GM23338 (cell line): ENCODE measurements around the gene SLC6A12. TPM values are rescaled to one million over a fixed set of nuclear protein-coding genes. Genes with fewer than 3 reads are reported as not detected.

Source experiments
- ATAC-seq: fragments of 200-7000 bp; cut with Tn5 transposase; 3 replicates; pipeline ENCODE4 v1.9.1; 2020
- DNase-seq: peaks from one replicate; pipeline ENCODE4 v3.0.0-alpha.2; 2015; ENCODE audit warnings: low spot score
- H2AFZ ChIP-seq: fragments of 200-600 bp; sonication (generic); 2 replicates; pipeline ENCODE4 v1.8.0; 2016; ENCODE audit warnings: antibody characterized with exemption, mild to moderate bottlenecking, moderate library complexity
- H3F3A ChIP-seq: fragments of 200-600 bp; sonication (generic); replicated peaks from 2 replicates; pipeline ENCODE4 v1.8.0; 2017; ENCODE audit warnings: antibody characterized with exemption, mixed run types, low read depth
- H3K27ac ChIP-seq: fragments of 200-600 bp; sonication (generic); 2 replicates; pipeline ENCODE4 v1.6.1; 2016; ENCODE audit warnings: low read depth
- H3K27me3 ChIP-seq: fragments of 200-600 bp; sonication (generic); 2 replicates; pipeline ENCODE4 v1.8.0; 2016; ENCODE audit warnings: mild to moderate bottlenecking, mixed run types, moderate library complexity; ENCODE audit not compliant: insufficient read depth
- H3K36me3 ChIP-seq: fragments of 200-600 bp; sonication (generic); 2 replicates; pipeline ENCODE4 v1.8.0; 2016; ENCODE audit warnings: mild to moderate bottlenecking; ENCODE audit not compliant: insufficient read depth
- H3K4me1 ChIP-seq: fragments of 200-600 bp; sonication (generic); 2 replicates; pipeline ENCODE4 v1.8.0; 2016; ENCODE audit warnings: mild to moderate bottlenecking, moderate library complexity; ENCODE audit not compliant: insufficient read depth
- H3K4me2 ChIP-seq: fragments of 200-600 bp; sonication (generic); 2 replicates; pipeline ENCODE4 v1.7.1; 2017; ENCODE audit warnings: mixed run types
- H3K4me3 ChIP-seq: fragments of 200-600 bp; sonication (generic); 2 replicates; pipeline ENCODE4 v1.6.1; 2016; ENCODE audit warnings: mixed run types
- H3K79me2 ChIP-seq: fragments of 200-600 bp; sonication (generic); replicated peaks from 2 replicates; pipeline ENCODE4 v1.8.0; 2017; ENCODE audit warnings: mild to moderate bottlenecking; ENCODE audit not compliant: insufficient read depth
- H3K9me2 ChIP-seq: fragments of 200-600 bp; sonication (generic); 2 replicates; pipeline ENCODE4 v1.8.0; 2017; ENCODE audit not compliant: insufficient read depth
- H4K20me1 ChIP-seq: fragments of 200-600 bp; sonication (generic); replicated peaks from 2 replicates; pipeline ENCODE4 v1.8.0; 2017; ENCODE audit warnings: mild to moderate bottlenecking; ENCODE audit not compliant: insufficient read depth
- H3K27ac Mint-ChIP-seq: 2 replicates; pipeline ENCODE4 v1.8.0; 2020; ENCODE audit warnings: inconsistent platforms, mild to moderate bottlenecking, moderate library complexity, mixed read lengths
- H3K27me3 Mint-ChIP-seq: 3 replicates; pipeline ENCODE4 v1.8.0; 2022; ENCODE audit warnings: low read depth, mild to moderate bottlenecking, moderate library complexity, mixed read lengths, inconsistent platforms; ENCODE audit not compliant: insufficient read depth, poor library complexity
- H3K36me3 Mint-ChIP-seq: 3 replicates; pipeline ENCODE4 v1.8.0; 2021; ENCODE audit warnings: low read depth, mild to moderate bottlenecking, inconsistent platforms, moderate library complexity, mixed read lengths
- H3K4me1 Mint-ChIP-seq: 3 replicates; pipeline ENCODE4 v1.8.0; 2020; ENCODE audit warnings: mild to moderate bottlenecking, inconsistent platforms, mixed read lengths
- H3K4me3 Mint-ChIP-seq: 3 replicates; pipeline ENCODE4 v1.8.0; 2021; ENCODE audit warnings: moderate library complexity, mild to moderate bottlenecking, inconsistent platforms, mixed read lengths
- H3K9me3 Mint-ChIP-seq: 3 replicates; pipeline ENCODE4 v1.8.0; 2020; ENCODE audit warnings: moderate library complexity, mild to moderate bottlenecking, inconsistent platforms, mixed read lengths
- CREB1 ChIP-seq: fragments of 250-450 bp; sonication (Bioruptor Pico); IDR thresholded peaks from 2 replicates; pipeline ENCODE4 v1.5.0; 2020; ENCODE audit warnings: low read depth, mild to moderate bottlenecking, moderate library complexity
- CTCF ChIP-seq, 2 experiments: fragments of 200-600 bp in 1 of 2; sonication (generic) in 1 of 2; conservative IDR thresholded peaks; 2 replicates each; pipeline versions ENCODE4 v1.5.1 to v1.6.1; 2016 to 2017; ENCODE audit warnings: antibody characterized with exemption in 2 of 2, low read depth in 2 of 2, mild to moderate bottlenecking in 2 of 2, moderate library complexity in 1 of 2
- REST ChIP-seq: IDR thresholded peaks from one replicate; pipeline ENCODE4 v1.6.1; 2018; ENCODE audit warnings: antibody characterized with exemption; ENCODE audit not compliant: unreplicated experiment
- ZNF114 ChIP-seq: fragments of 250-450 bp; sonication (Bioruptor Pico); IDR thresholded peaks from 2 replicates; pipeline ENCODE4 v1.5.0; 2020; ENCODE audit warnings: mild to moderate bottlenecking, moderate library complexity
- ZNF331 ChIP-seq: fragments of 250-450 bp; sonication (Bioruptor Pico); IDR thresholded peaks from 2 replicates; pipeline ENCODE4 v1.5.0; 2020; ENCODE audit warnings: low read depth, mild to moderate bottlenecking, moderate library complexity
- polyA plus RNA-seq: library from polyadenylated mRNA; unstranded; fragments of >200 nt; fragmentation: Nextera tagmentation; extraction: Ambion mirVana; gene quantifications from 2 replicates; pipeline ENCODE4 v1.2.1, GENCODE V29; 2016
- total RNA-seq: library from RNA; depleted of rRNA; stranded (reverse); fragments of >200 nt; shearing (Covaris generic); gene quantifications from 2 replicates; pipeline ENCODE4 v1.2.3, GENCODE V29; 2014
- TF ChIP-seq, protein P1 (sequence below): IDR thresholded peaks from 2 replicates; pipeline ENCODE4 v1.6.1; 2016; ENCODE audit warnings: antibody characterized with exemption

The SLC6A12 gene
- total and polyA plus RNA-seq, 2 experiments from 2014 or later: 0.56 TPM; not detected in 1

GRCh38 chr12:205026-205425, 8.9 kb downstream of the SLC6A12 start:
- H3K9me2 ChIP-seq: no peaks in the 10 kb centered on the region
- Mint-ChIP-seq H3K4me1 (peaks cover 17% of the 10 kb centered on the region), H3K9me3 (peaks cover 4% of the 10 kb centered on the region; the same call in 1 of the 3 replicates), H3K36me3 (no peaks in the 10 kb centered on the region), H3K4me3 (no peak overlapping the region), H3K27me3 (peaks cover 33% of the 10 kb centered on the region), H3K27ac (no peak overlapping the region)
- ATAC-seq (no peak), DNase-seq (no peak)
- H3K27ac ChIP-seq: no peak overlapping the region
- no peaks in the 10 kb centered on the region; the same call in 1 of the 2 replicates for H4K20me1 ChIP-seq
- peaks cover 31% of the 10 kb centered on the region for H3K4me1 ChIP-seq
- no peak overlapping the region for H3K4me2 ChIP-seq
- no peak overlapping the region for H3K4me3 ChIP-seq
- H3K36me3 ChIP-seq: no peaks in the 10 kb centered on the region
- H3F3A ChIP-seq: 0 out of 2 replicates have a peak, but pooled peaks cover 3% of the 10 kb centered on the region
- H3K27me3 ChIP-seq: peaks cover 51% of the 10 kb centered on the region
- no peak overlapping the region for H2AFZ ChIP-seq
- TF ChIP-seq, protein P1, sequence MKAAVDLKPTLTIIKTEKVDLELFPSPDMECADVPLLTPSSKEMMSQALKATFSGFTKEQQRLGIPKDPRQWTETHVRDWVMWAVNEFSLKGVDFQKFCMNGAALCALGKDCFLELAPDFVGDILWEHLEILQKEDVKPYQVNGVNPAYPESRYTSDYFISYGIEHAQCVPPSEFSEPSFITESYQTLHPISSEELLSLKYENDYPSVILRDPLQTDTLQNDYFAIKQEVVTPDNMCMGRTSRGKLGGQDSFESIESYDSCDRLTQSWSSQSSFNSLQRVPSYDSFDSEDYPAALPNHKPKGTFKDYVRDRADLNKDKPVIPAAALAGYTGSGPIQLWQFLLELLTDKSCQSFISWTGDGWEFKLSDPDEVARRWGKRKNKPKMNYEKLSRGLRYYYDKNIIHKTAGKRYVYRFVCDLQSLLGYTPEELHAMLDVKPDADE: no peak
- TF ChIP-seq REST (no peak), ZNF331 (no peak), CTCF (conservative IDR thresholded peaks at IDR 0.05; ENCODE audit: low read depth in 2 of 2) (no peak), ZNF114 (CRISPR knock-in tag) (no peak)
- no peaks in the 10 kb centered on the region for H3K79me2 ChIP-seq

GRCh38 chr12:204261-204678, 9.7 kb downstream of the SLC6A12 start:
- H3K36me3 ChIP-seq: no peaks in the 10 kb centered on the region
- H3F3A ChIP-seq: 0 out of 2 replicates have a peak, but pooled peaks cover 3% of the 10 kb centered on the region
- ATAC-seq (no peak), DNase-seq (no peak)
- H3K4me1 Mint-ChIP-seq: peaks cover 23% of the 10 kb centered on the region
- peak overlapping the region; percentile 91 for H3K4me2 ChIP-seq
- H3K9me3 Mint-ChIP-seq: peaks cover 4% of the 10 kb centered on the region; the same call in 1 of the 3 replicates
- H3K36me3 Mint-ChIP-seq: no peaks in the 10 kb centered on the region
- no peaks in the 10 kb centered on the region for H3K79me2 ChIP-seq
- peak overlapping the region; percentile 63 for H3K4me3 Mint-ChIP-seq
- no peak overlapping the region for H3K27ac Mint-ChIP-seq
- H3K4me3 ChIP-seq: peak overlapping the region; percentile 75
- H3K27ac ChIP-seq: no peak overlapping the region
- H4K20me1 ChIP-seq: no peaks in the 10 kb centered on the region; the same call in 1 of the 2 replicates
- peaks cover 33% of the 10 kb centered on the region for H3K27me3 Mint-ChIP-seq
- peak overlapping the region; percentile 98 for H2AFZ ChIP-seq
- peaks cover 51% of the 10 kb centered on the region for H3K27me3 ChIP-seq
- H3K9me2 ChIP-seq: no peaks in the 10 kb centered on the region
- H3K4me1 ChIP-seq: peaks cover 37% of the 10 kb centered on the region
- no peak for TF ChIP-seq REST
- TF ChIP-seq, protein P1: no peak
- no peak for TF ChIP-seq CTCF (conservative IDR thresholded peaks at IDR 0.05; ENCODE audit: low read depth in 2 of 2)
- TF ChIP-seq CREB1: no peak
